AG09319 (cell line): ENCODE data around the gene NQO2.
"Not testable (repeated sequence)": the region's sequence is repeated elsewhere in the genome, so short reads cannot be mapped to it uniquely, and the experiment has no call there.

Experiments
- DNase-seq: peaks from one replicate; pipeline ENCODE4 v3.0.0-alpha.2; 2010; ENCODE audit warnings: low read depth; ENCODE audit errors: extremely low read depth
- TF ChIP-seq, protein P1 (sequence below): IDR thresholded peaks from 2 replicates; pipeline ENCODE4 v1.5.1; 2011; ENCODE audit warnings: low read depth, mild to moderate bottlenecking, inconsistent platforms, low read length, moderate library complexity

Gene NQO2

GRCh38 chr6:3041147-3041546 is 41.5 kb downstream of the NQO2 start:
- DNase-seq: no peak
- TF ChIP-seq, protein P1, sequence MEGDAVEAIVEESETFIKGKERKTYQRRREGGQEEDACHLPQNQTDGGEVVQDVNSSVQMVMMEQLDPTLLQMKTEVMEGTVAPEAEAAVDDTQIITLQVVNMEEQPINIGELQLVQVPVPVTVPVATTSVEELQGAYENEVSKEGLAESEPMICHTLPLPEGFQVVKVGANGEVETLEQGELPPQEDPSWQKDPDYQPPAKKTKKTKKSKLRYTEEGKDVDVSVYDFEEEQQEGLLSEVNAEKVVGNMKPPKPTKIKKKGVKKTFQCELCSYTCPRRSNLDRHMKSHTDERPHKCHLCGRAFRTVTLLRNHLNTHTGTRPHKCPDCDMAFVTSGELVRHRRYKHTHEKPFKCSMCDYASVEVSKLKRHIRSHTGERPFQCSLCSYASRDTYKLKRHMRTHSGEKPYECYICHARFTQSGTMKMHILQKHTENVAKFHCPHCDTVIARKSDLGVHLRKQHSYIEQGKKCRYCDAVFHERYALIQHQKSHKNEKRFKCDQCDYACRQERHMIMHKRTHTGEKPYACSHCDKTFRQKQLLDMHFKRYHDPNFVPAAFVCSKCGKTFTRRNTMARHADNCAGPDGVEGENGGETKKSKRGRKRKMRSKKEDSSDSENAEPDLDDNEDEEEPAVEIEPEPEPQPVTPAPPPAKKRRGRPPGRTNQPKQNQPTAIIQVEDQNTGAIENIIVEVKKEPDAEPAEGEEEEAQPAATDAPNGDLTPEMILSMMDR: no peak

- TF ChIP-seq, protein P1: no peak
- no peak for DNase-seq
These were observed 41.9 kb downstream of the NQO2 start for GRCh38 chr6:3041606-3042005.

DNA sequence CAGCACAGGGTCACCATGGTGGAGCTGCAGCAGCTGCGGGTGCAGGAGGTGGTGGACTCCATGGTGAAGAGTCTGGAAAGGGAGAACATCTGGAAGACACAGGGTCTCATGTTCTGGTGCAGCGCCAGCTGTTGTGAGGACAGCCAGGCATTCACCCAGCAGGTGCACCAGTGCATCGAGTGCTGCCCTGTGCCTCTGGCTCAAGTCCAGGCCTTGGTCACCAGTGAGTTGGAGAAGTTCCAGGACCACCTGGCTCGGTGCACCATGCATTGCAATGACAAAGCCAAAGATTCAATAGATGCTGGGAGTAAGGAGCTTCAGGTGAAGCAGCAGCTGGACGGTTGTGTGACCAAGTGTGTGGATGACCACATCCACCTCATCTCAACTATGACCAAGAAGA is 45.7 kb downstream of the NQO2 start:
- no peak for DNase-seq
- TF ChIP-seq, protein P1: no peak

DNA sequence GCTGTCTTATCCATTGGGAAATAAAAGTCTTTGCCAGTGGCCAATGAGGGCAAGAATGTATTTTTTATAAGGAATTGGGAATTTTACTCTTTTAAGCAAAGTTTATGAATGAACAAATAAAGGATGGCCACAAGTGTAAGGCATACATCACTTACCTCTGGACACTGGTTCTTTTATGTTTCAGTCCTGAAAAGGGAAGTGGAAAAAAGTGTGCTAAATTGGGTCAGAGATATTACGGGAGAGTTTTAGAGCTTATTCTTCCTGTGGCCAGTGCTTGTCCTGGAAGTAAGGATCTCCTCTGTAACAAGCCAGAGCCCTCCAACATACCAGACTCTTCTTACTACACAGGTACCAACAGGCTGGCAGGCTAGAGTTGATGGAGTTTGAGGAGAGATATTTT is 46.1 kb downstream of the NQO2 start:
- DNase-seq: no peak
- TF ChIP-seq, protein P1: no peak

DNA sequence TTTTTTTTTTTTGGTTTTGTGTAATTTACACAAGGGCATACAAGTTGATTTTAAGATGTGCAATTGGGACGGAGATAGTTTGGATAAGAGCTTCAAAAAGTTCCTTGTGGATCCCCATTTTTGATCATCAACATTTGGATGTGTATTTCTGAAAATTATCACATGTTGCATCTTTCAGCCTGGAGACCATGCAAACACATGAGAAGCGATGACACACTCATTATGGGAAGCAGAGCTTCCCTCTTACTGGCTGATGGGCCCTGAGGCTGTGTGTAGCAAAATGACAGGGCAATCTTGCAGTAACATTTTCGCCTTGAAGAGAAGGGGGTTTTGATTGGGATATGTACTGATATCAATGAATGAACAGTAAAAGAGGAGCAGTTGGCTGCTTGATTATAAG is 46.6 kb downstream of the NQO2 start:
- TF ChIP-seq, protein P1: no peak

GRCh38 chr6:3048009-3048408 is 48.3 kb downstream of the NQO2 start:
- not testable (repeated sequence) for DNase-seq

More for the DNA sequence above, 46.6 kb downstream of the NQO2 start:
- DNase-seq: no peak

DNA sequence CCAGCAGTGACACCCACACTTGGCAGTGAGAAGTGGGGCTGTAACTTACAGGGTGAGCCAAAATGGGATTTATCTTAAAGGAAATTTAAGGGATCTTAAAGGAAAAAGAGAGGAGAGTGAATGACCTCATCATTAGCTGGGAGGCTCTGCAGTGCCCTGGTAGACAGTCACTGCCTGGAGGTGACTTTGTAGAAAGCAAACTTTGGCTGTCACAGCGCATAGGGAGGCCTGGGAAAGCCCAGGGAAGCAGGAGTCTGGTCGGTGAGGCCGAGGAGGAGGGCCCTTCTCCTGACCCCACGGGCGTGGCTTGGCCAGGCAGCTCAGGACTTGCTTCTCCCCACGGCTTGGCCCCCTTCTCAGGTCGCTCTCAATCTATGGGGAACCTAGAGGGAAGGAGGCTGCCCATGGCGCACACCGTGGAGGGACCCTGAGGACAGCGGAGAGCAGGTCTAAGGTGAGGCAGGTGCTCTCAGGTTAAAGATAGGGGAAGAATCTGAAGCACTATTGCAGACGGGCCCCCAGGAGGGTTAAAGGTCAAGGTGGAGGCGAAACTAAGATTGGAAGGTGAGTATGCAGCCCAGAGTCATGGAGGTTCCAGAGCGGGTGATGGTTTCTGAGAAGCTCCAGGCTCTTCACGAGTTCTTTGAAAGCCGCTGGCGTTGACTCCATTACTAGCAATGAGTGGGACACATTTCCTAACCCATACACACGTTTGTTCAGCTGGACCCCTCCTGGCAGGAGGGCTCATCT is 53.0 kb downstream of the NQO2 start:
- TF ChIP-seq, protein P1: no peak
- DNase-seq: no peak

- no peak for DNase-seq
- TF ChIP-seq, protein P1: no peak
These were observed 53.5 kb downstream of the NQO2 start for GRCh38 chr6:3053231-3053508.

DNA sequence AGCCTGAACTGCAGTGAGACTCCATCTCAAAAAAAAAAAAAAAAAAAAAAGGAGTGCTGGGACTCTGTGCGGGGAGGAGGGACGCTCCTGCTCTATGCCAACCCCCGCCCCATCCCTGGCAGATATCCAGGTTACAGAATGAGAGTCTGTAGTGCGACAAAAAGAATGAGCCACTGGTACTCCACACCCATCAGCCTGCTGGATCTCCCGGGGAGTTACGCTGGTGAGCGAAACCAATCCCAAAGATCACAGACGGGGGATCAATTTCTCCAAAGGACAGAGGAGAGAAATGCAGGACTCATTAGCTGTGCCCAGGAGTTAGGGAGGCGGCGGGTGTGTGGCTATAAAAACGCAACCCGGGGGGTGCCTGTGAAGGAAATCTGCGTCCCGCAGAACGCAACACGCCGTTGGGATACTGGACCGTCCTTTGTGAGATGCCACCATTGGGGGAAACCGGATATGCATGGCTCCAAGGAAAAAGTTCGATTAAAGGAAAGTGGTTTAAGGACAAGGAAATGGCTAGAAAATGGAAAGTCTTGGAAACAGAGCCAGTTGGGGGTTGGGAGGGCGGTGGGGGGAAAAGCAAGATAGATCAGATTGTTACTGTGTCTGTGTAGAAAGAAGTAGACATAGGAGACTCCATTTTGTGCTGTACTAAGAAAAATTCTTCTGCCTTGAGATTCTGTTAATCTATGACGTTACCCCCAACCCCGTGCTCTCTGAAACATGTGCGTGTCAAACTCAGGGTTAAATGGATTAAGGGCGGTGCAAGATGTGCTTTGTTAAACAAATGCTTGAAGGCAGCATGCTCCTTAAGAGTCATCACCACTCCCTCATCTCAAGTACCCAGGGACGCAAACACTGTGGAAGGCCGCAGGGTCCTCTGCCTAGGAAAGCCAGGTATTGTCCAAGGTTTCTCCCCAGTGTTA is 54.8 kb downstream of the NQO2 start:
- not testable (repeated sequence) for DNase-seq

DNA sequence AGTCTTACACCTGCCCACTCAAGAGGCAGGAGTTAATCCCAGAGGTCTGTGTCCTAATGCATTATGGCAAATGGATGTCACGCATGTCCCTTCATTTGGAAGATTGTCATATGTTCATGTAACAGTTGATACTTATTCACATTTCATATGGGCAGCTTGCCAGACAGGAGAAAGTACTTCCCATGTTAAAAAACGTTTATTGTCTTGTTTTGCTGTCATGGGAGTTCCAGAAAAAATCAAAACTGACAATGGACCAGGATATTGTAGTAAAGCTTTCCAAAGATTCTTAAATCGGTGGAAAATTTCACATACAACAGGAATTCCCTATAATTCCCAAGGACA is 55.4 kb downstream of the NQO2 start:
- DNase-seq: not testable (repeated sequence)
